GM19023 (cell line): ENCODE measurements around the gene TAF4.
"Not testable (repeated sequence)": the region's sequence is repeated elsewhere in the genome, so short reads cannot be mapped to it uniquely, and the experiment has no call there.

ENCODE experiments used
- ATAC-seq: cut with Tn5 transposase; IDR thresholded peaks from one replicate; pipeline ENCODE4 v1.9.1; 2021; ENCODE audit warnings: mild to moderate bottlenecking, moderate library complexity; ENCODE audit not compliant: unreplicated experiment

The TAF4 gene

GRCh38 chr20:61980647-61981583 is 84.8 kb downstream of the TAF4 start:
- ATAC-seq, result no peak

- ATAC-seq, result no peak
Observed at GRCh38 chr20:61979701-61980635, 85.7 kb downstream of the TAF4 start.

GRCh38 chr20:61979090-61979489 is 86.6 kb downstream of the TAF4 start:
- no peak for ATAC-seq

- no peak for ATAC-seq
Observed at GRCh38 chr20:61978491-61978890, 87.2 kb downstream of the TAF4 start.

GRCh38 chr20:61977419-61977786 is 88.3 kb downstream of the TAF4 start:
- no peak for ATAC-seq

GRCh38 chr20:61976644-61977418 is 88.8 kb downstream of the TAF4 start:
- no peak for ATAC-seq

- no peak for ATAC-seq
Observed at GRCh38 chr20:61976263-61976643, 89.4 kb downstream of the TAF4 start.

- ATAC-seq, result no peak
Observed at GRCh38 chr20:61975407-61976129, 90.1 kb downstream of the TAF4 start.

- no peak for ATAC-seq
Observed at GRCh38 chr20:61974357-61974665, 91.4 kb downstream of the TAF4 start.

GRCh38 chr20:61973515-61974356 is 91.9 kb downstream of the TAF4 start:
- no peak for ATAC-seq

GRCh38 chr20:61972636-61973508 is 92.8 kb downstream of the TAF4 start:
- ATAC-seq, result no peak

- not testable (repeated sequence) for ATAC-seq
Observed at GRCh38 chr20:61971595-61971994, 94.1 kb downstream of the TAF4 start.

GRCh38 chr20:61970357-61970756 is 95.3 kb downstream of the TAF4 start:
- no peak for ATAC-seq

GRCh38 chr20:61969806-61970205 is 95.9 kb downstream of the TAF4 start:
- no peak for ATAC-seq

GRCh38 chr20:61968932-61969331 is 96.7 kb downstream of the TAF4 start:
- ATAC-seq, result no peak

GRCh38 chr20:61968036-61968810 is 97.5 kb downstream of the TAF4 start:
- ATAC-seq, result no peak

- no peak for ATAC-seq
Observed at GRCh38 chr20:61967300-61967699, 98.4 kb downstream of the TAF4 start.
